ENCODE measurements around the gene TCF4.

The TCF4 gene

GRCh38 chr18:55442561-55442960 lies 145.4 kb downstream of the TCF4 start:
- TF ChIP-seq CTCF (IDR thresholded peaks at IDR 0.05) = no peak

GRCh38 chr18:55440988-55441387 lies 147.0 kb downstream of the TCF4 start:
- no peak for TF ChIP-seq CTCF (IDR thresholded peaks at IDR 0.05)

GRCh38 chr18:55439056-55439455 lies 148.9 kb downstream of the TCF4 start:
- TF ChIP-seq CTCF (IDR thresholded peaks at IDR 0.05) = no peak

- TF ChIP-seq CTCF (IDR thresholded peaks at IDR 0.05) = no peak
Measured at GRCh38 chr18:55435592-55435991, 152.4 kb downstream of the TCF4 start.

- no peak for TF ChIP-seq CTCF (IDR thresholded peaks at IDR 0.05)
Measured at GRCh38 chr18:55433648-55434047, 154.3 kb downstream of the TCF4 start.

- TF ChIP-seq CTCF (IDR thresholded peaks at IDR 0.05) = no peak
Measured at GRCh38 chr18:55433140-55433539, 154.9 kb downstream of the TCF4 start.

GRCh38 chr18:55432307-55433040 lies 155.5 kb downstream of the TCF4 start:
- no peak for TF ChIP-seq CTCF (IDR thresholded peaks at IDR 0.05)

- no peak for TF ChIP-seq CTCF (IDR thresholded peaks at IDR 0.05)
Measured at GRCh38 chr18:55430026-55430425, 158.0 kb downstream of the TCF4 start.

Data from LNCAP (cell line).